GM13977 (cell line): Measurements from ENCODE around the gene FKBP5.
"Not testable (repeated sequence)": the region's sequence is repeated elsewhere in the genome, so short reads cannot be mapped to it uniquely, and the experiment has no call there.

Source experiments
- DNase-seq: peaks from one replicate; pipeline ENCODE4 v3.0.0; 2012; ENCODE audit warnings: low spot score
- CTCF ChIP-seq: IDR thresholded peaks from 2 replicates; pipeline ENCODE4 v1.5.1; 2012; ENCODE audit warnings: mild to moderate bottlenecking, control low read depth; ENCODE audit not compliant: insufficient read depth; ENCODE audit errors: extremely low read depth, missing control alignments
- in situ Hi-C: fragments of 300-500 bp; cut with MboI; formaldehyde crosslinking; loops from one replicate; pipeline ENCODE4 v1.12.0; 2022; ENCODE audit warnings: low sequenced_read_pairs, low pct_unique_long_range_greater_than_20kb, mixed read lengths, inconsistent platforms; ENCODE audit not compliant: unreplicated experiment

The FKBP5 gene

GRCh38 chr6:35600659-35601125 is 88.0 kb downstream of the FKBP5 start:
- TF ChIP-seq CTCF: no peak
- no peak for DNase-seq
- in situ Hi-C loops: no loop called here

GRCh38 chr6:35599761-35600658 is 88.7 kb downstream of the FKBP5 start:
- no peak for DNase-seq
- in situ Hi-C loops: no loop called here
- no peak for TF ChIP-seq CTCF

- DNase-seq, in situ Hi-C loops: not testable (repeated sequence)
These were observed 90.1 kb downstream of the FKBP5 start for GRCh38 chr6:35598621-35599020.

GRCh38 chr6:35596448-35597442 is 92.0 kb downstream of the FKBP5 start:
- DNase-seq: no peak

GRCh38 chr6:35594503-35595186 is 94.1 kb downstream of the FKBP5 start:
- in situ Hi-C loops: no loop called here
- no peak for DNase-seq
- no peak for TF ChIP-seq CTCF

More at GRCh38 chr6:35596448-35597442, 92.0 kb downstream of the FKBP5 start:
- in situ Hi-C loops: no loop called here
- TF ChIP-seq CTCF: no peak

- no peak for TF ChIP-seq CTCF
- in situ Hi-C loops: no loop called here
These were observed 96.5 kb downstream of the FKBP5 start for GRCh38 chr6:35592178-35592577.

More at GRCh38 chr6:35592178-35592577, 96.5 kb downstream of the FKBP5 start:
- no peak for DNase-seq
